Liver (tissue), 9 donors: ENCODE results near the gene GALNTL6. TPM values are rescaled to one million over a fixed set of nuclear protein-coding genes. Genes with fewer than 3 reads are reported as not detected.

Source experiments
- DNase-seq: peaks from one replicate; pipeline ENCODE4 v3.0.0-alpha.2; 2017; ENCODE audit warnings: low spot score
- H3K27ac ChIP-seq, 2 donors: one replicate each; pipeline ENCODE4 v1.7.0; 2013; ENCODE audit warnings: inconsistent platforms in 2 of 2, low read length in 2 of 2, control low read depth in 1 of 2, low read depth in 1 of 2, mild to moderate bottlenecking in 1 of 2
- H3K27me3 ChIP-seq, 4 donors: one replicate each; pipeline versions ENCODE4 v1.6.1 to v1.7.0; 2013; ENCODE audit warnings: low read length in 3 of 4, inconsistent platforms in 1 of 4, mild to moderate bottlenecking in 1 of 4, moderate library complexity in 1 of 4; ENCODE audit not compliant: control insufficient read depth in 4 of 4, insufficient read depth in 4 of 4
- H3K36me3 ChIP-seq, 4 donors: one replicate each; pipeline versions ENCODE4 v1.6.1 to v1.7.0; 2013; ENCODE audit warnings: low read length in 3 of 4, mild to moderate bottlenecking in 3 of 4, low read depth in 1 of 4, moderate library complexity in 1 of 4; ENCODE audit not compliant: control insufficient read depth in 4 of 4, insufficient read depth in 3 of 4
- H3K4me1 ChIP-seq, 4 donors: one replicate each; pipeline versions ENCODE4 v1.6.1 to v1.7.0; 2013; ENCODE audit warnings: low read length in 3 of 4, mild to moderate bottlenecking in 3 of 4, moderate library complexity in 1 of 4; ENCODE audit not compliant: control insufficient read depth in 4 of 4, insufficient read depth in 4 of 4
- H3K4me3 ChIP-seq, 3 donors: one replicate each; pipeline versions ENCODE4 v1.6.1 to v1.7.0; 2013; ENCODE audit warnings: low read length in 3 of 3, control low read depth in 1 of 3, low read depth in 1 of 3, mild to moderate bottlenecking in 1 of 3
- H3K9ac ChIP-seq, 2 donors: one replicate each; pipeline ENCODE4 v1.7.0; 2013; ENCODE audit warnings: low read length in 2 of 2, mild to moderate bottlenecking in 2 of 2, moderate library complexity in 2 of 2, control low read depth in 1 of 2, low read depth in 1 of 2
- H3K9me3 ChIP-seq, 4 donors: one replicate each; pipeline versions ENCODE4 v1.6.1 to v1.7.0; 2013; ENCODE audit warnings: low read length in 3 of 4; ENCODE audit not compliant: control insufficient read depth in 4 of 4
- ATF3 ChIP-seq: IDR thresholded peaks from 2 replicates; pipeline ENCODE4 v1.6.1; 2016; ENCODE audit warnings: antibody characterized with exemption
- CTCF ChIP-seq: fragments of 150-350 bp; IDR thresholded peaks from 2 replicates; pipeline ENCODE4 v1.5.1; 2017; ENCODE audit warnings: improper control_type of control experiment, low read depth, low read length; ENCODE audit not compliant: missing input control
- EGR1 ChIP-seq, 2 donors: IDR thresholded peaks; 2 replicates each; pipeline ENCODE4 v1.6.1; 2016 to 2018; ENCODE audit warnings: antibody characterized with exemption in 2 of 2, low read depth in 2 of 2
- FOXA2 ChIP-seq: IDR thresholded peaks from 2 replicates; pipeline ENCODE4 v1.6.1; 2016; ENCODE audit warnings: antibody characterized with exemption
- GABPA ChIP-seq, 2 donors: IDR thresholded peaks in 1 of 2; conservative IDR thresholded peaks in 1 of 2; 2 replicates each; pipeline ENCODE4 v1.6.1; 2016; ENCODE audit warnings: antibody characterized with exemption in 2 of 2, mild to moderate bottlenecking in 1 of 2, moderate library complexity in 1 of 2
- HNF4A ChIP-seq, 2 donors: conservative IDR thresholded peaks; 2 replicates each; pipeline ENCODE4 v1.6.1; 2016; ENCODE audit warnings: antibody characterized with exemption in 2 of 2, mild to moderate bottlenecking in 2 of 2
- HNF4G ChIP-seq: IDR thresholded peaks from 2 replicates; pipeline ENCODE4 v1.6.1; 2016; ENCODE audit warnings: antibody characterized with exemption
- JUND ChIP-seq, 2 donors: IDR thresholded peaks; 2 replicates each; pipeline ENCODE4 v1.6.1; 2016; ENCODE audit warnings: antibody characterized with exemption in 2 of 2
- MAX ChIP-seq: IDR thresholded peaks from 2 replicates; pipeline ENCODE4 v1.6.1; 2016; ENCODE audit warnings: antibody characterized with exemption
- NR2F2 ChIP-seq: IDR thresholded peaks from 2 replicates; pipeline ENCODE4 v1.6.1; 2016; ENCODE audit warnings: antibody characterized with exemption
- RAD21 ChIP-seq, 2 donors: IDR thresholded peaks; 2 replicates each; pipeline ENCODE4 v1.6.1; 2016; ENCODE audit warnings: antibody characterized with exemption in 2 of 2, mild to moderate bottlenecking in 2 of 2
- REST ChIP-seq: IDR thresholded peaks from 2 replicates; pipeline ENCODE4 v1.6.1; 2016; ENCODE audit warnings: antibody characterized with exemption, mild to moderate bottlenecking
- RXRA ChIP-seq, 2 donors: IDR thresholded peaks; 2 replicates each; pipeline ENCODE4 v1.6.1; 2017 to 2018; ENCODE audit warnings: antibody characterized with exemption in 2 of 2, mild to moderate bottlenecking in 1 of 2
- SP1 ChIP-seq: IDR thresholded peaks from 2 replicates; pipeline ENCODE4 v1.6.1; 2018; ENCODE audit warnings: antibody characterized with exemption, mild to moderate bottlenecking
- TAF1 ChIP-seq: conservative IDR thresholded peaks from 2 replicates; pipeline ENCODE4 v1.6.1; 2016; ENCODE audit warnings: antibody characterized with exemption, mild to moderate bottlenecking
- YY1 ChIP-seq: IDR thresholded peaks from 2 replicates; pipeline ENCODE4 v1.6.1; 2016; ENCODE audit warnings: antibody characterized with exemption, mild to moderate bottlenecking
- ZBTB33 ChIP-seq: IDR thresholded peaks from 2 replicates; pipeline ENCODE4 v1.6.1; 2016; ENCODE audit warnings: antibody characterized with exemption
- WGBS: extraction: QIAGEN DNeasy Blood & Tissue Kit; methylation state at CpG from one replicate; pipeline ENCODE4 v1.1.7; 2013; 5-methylcytosine and 5-hydroxymethylcytosine counted together
- polyA plus RNA-seq, 2 donors: library from polyadenylated mRNA; stranded (reverse) in 1 of 2; unstranded in 1 of 2; fragments of 200-250 nt in 1 of 2; fragments of >200 nt in 1 of 2; fragmentation: Nextera tagmentation in 1 of 2; extraction: Ambion mirVana in 1 of 2; gene quantifications; one replicate each; pipeline versions ENCODE4 v1.2.1 to v1.2.3, GENCODE V29; 2013 to 2015
- total RNA-seq, 2 donors: library from RNA; depleted of rRNA; stranded (reverse); fragments of >200 nt; gene quantifications; one replicate each; pipeline ENCODE4 v1.2.3, GENCODE V29; 2014
- donor health status: healthy.
- donor health status: healthy.
- donor health status: healthy.
- donor health status: healthy.
- donor health status: healthy.

Gene GALNTL6
- total and polyA plus RNA-seq, 4 donors: 0.06 to 0.08 TPM; not detected in 2

- WGBS: 76% methylated on average over 2 of the region's 2 CpGs
- Histone ChIP-seq H3K9me3 (no peaks in the 10 kb centered on the region), H3K4me1 (no peaks in the 10 kb centered on the region), H3K4me3 (no peak overlapping the region), H3K27me3 (no peaks in the 10 kb centered on the region), H3K27ac (no peak overlapping the region), H3K36me3 (no peaks in the 10 kb centered on the region), H3K9ac (no peak overlapping the region)
- TF ChIP-seq MAX (no peak), CTCF (no peak), JUND (IDR thresholded peaks at IDR 0.05) (no peak), NR2F2 (no peak), SP1 (no peak), REST (no peak), ZBTB33 (no peak), ATF3 (no peak), RAD21 (IDR thresholded peaks at IDR 0.05) (no peak), TAF1 (no peak), EGR1 (IDR thresholded peaks at IDR 0.05; ENCODE audit: low read depth in 2 of 2) (no peak), GABPA (IDR thresholded peaks at IDR 0.05 in 1 of 2, conservative IDR thresholded peaks at IDR 0.05 in 1 of 2) (no peak), RXRA (IDR thresholded peaks at IDR 0.05) (no peak), YY1 (no peak)
- no peak for DNase-seq
These were observed 321.3 kb downstream of the GALNTL6 start for GRCh38 chr4:172134521-172134920.

GRCh38 chr4:172141025-172141424 lies 327.8 kb downstream of the GALNTL6 start:
- Histone ChIP-seq H3K9me3 (no peaks in the 10 kb centered on the region), H3K4me1 (no peaks in the 10 kb centered on the region), H3K27me3 (no peaks in the 10 kb centered on the region), H3K27ac (no peak overlapping the region), H3K9ac (no peak overlapping the region), H3K36me3 (no peaks in the 10 kb centered on the region), H3K4me3 (no peak overlapping the region)
- DNase-seq: no peak
- 57% methylated on average over 2 of the region's 2 CpGs for WGBS
- TF ChIP-seq GABPA (IDR thresholded peaks at IDR 0.05 in 1 of 2, conservative IDR thresholded peaks at IDR 0.05 in 1 of 2) (no peak), ATF3 (no peak), FOXA2 (no peak), HNF4A (conservative IDR thresholded peaks at IDR 0.05) (no peak), HNF4G (no peak), ZBTB33 (no peak), TAF1 (no peak), SP1 (no peak), REST (no peak), RAD21 (IDR thresholded peaks at IDR 0.05) (no peak), YY1 (no peak), MAX (no peak)
